Measurements from ENCODE around the gene TMEM163.

The TMEM163 gene

GRCh38 chr2:134468164-134468563, 250.6 kb downstream of the TMEM163 start:
- ChIA-PET POLR2A (no interaction called here), CTCF (interaction anchor here (0.6 to 1.3 kb wide), 3 partner anchors 17 to 426 kb away, joined by 3 to 5 read pairs (median 3); no protein-coding TSS in a partner anchor)
- Histone ChIP-seq H3K36me3 (ENCODE audit: control insufficient read depth in 2 of 2, insufficient read depth in 1 of 2, low read length in 2 of 2) (no peaks in the 10 kb centered on the region), H3K9me3 (ENCODE audit: control insufficient read depth, insufficient read depth, low read depth, low read length) (no peaks in the 10 kb centered on the region), H3K27ac (ENCODE audit: extremely low read depth, low read depth, low read length) (no peak overlapping the region), H3K4me3 (ENCODE audit: low read depth, low read length) (no peak overlapping the region), H3K4me1 (ENCODE audit: control insufficient read depth, insufficient read depth, low read length) (no peaks in the 10 kb centered on the region)
- TF ChIP-seq ZNF211 (tag by site-specific recombination; IDR thresholded peaks at IDR 0.05; ENCODE audit: low read depth): no peak
- TF ChIP-seq ZNF518A (tag by site-specific recombination; conservative IDR thresholded peaks at IDR 0.05; ENCODE audit: low read depth): no peak
- TF ChIP-seq PATZ1 (tag by site-specific recombination; IDR thresholded peaks at IDR 0.05): no peak
- TF ChIP-seq OVOL3 (tag by site-specific recombination; IDR thresholded peaks at IDR 0.05): no peak
- TF ChIP-seq AEBP2 (tag by site-specific recombination; IDR thresholded peaks at IDR 0.05; ENCODE audit: borderline replicate concordance): no peak
- TF ChIP-seq PBX3 (CRISPR knock-in tag; IDR thresholded peaks at IDR 0.05): no peak

GRCh38 chr2:134466141-134466540, 252.7 kb downstream of the TMEM163 start:
- CTCF ChIA-PET: interaction anchor here (2.4 kb wide), 1 partner anchor 15 kb away, joined by 10 read pairs; no protein-coding TSS in a partner anchor
- TF ChIP-seq CTCF (tag by site-specific recombination; IDR thresholded peaks at IDR 0.05) (peak; percentile 37; the same call in 1 of the 2 replicates), SETDB1 (IDR thresholded peaks at IDR 0.05; ENCODE audit: insufficient read length, low read length) (no peak), ZNF654 (tag by site-specific recombination; IDR thresholded peaks at IDR 0.05; ENCODE audit: low read depth) (peak; percentile 24)
- no peaks in the 10 kb centered on the region for H3K4me1 ChIP-seq (ENCODE audit: control insufficient read depth, insufficient read depth, low read length)
- no peaks in the 10 kb centered on the region for H3K9me3 ChIP-seq (ENCODE audit: control insufficient read depth, insufficient read depth, low read depth, low read length)
- no peak overlapping the region for H3K27ac ChIP-seq (ENCODE audit: extremely low read depth, low read depth, low read length)
- POLR2A ChIA-PET: no interaction called here
- H3K36me3 ChIP-seq (ENCODE audit: control insufficient read depth in 2 of 2, insufficient read depth in 1 of 2, low read length in 2 of 2): no peaks in the 10 kb centered on the region
- no peak overlapping the region for H3K4me3 ChIP-seq (ENCODE audit: low read depth, low read length)
